Activated CD4-positive, CD25-positive, alpha-beta regulatory T cell (primary cell): Measurements from ENCODE around the gene HS6ST2.

ENCODE experiments used
- DNase-seq, 4 experiments: peaks; one replicate each; lab custom pipeline; 2025; lab: John Stamatoyannopoulos, UW

Gene HS6ST2

GRCh38 chrX:132740316-132741123, 217.9 kb downstream of the HS6ST2 start:
- no peak for DNase-seq

- no peak for DNase-seq
Measured at GRCh38 chrX:132738951-132739350, 219.5 kb downstream of the HS6ST2 start.

GRCh38 chrX:132737743-132738142, 220.7 kb downstream of the HS6ST2 start:
- DNase-seq = no peak

GRCh38 chrX:132732236-132732635, 226.2 kb downstream of the HS6ST2 start:
- no peak for DNase-seq

- no peak for DNase-seq
Measured at GRCh38 chrX:132730726-132731125, 227.7 kb downstream of the HS6ST2 start.

- no peak for DNase-seq
Measured at GRCh38 chrX:132730266-132730665, 228.2 kb downstream of the HS6ST2 start.

- no peak for DNase-seq
Measured at GRCh38 chrX:132728296-132728695, 230.1 kb downstream of the HS6ST2 start.

- no peak for DNase-seq
Measured at GRCh38 chrX:132718431-132718958, 239.9 kb downstream of the HS6ST2 start.

GRCh38 chrX:132716006-132716405, 242.4 kb downstream of the HS6ST2 start:
- DNase-seq = no peak

- DNase-seq = no peak
Measured at GRCh38 chrX:132714913-132715312, 243.5 kb downstream of the HS6ST2 start.

- DNase-seq = no peak
Measured at GRCh38 chrX:132712350-132712749, 246.1 kb downstream of the HS6ST2 start.

GRCh38 chrX:132710656-132711155, 247.7 kb downstream of the HS6ST2 start:
- no peak for DNase-seq

GRCh38 chrX:132708529-132708928, 249.9 kb downstream of the HS6ST2 start:
- DNase-seq = no peak

GRCh38 chrX:132704769-132705168, 253.7 kb downstream of the HS6ST2 start:
- DNase-seq = no peak

GRCh38 chrX:132694382-132694781, 264.0 kb downstream of the HS6ST2 start:
- DNase-seq = no peak

- DNase-seq = no peak
Measured at GRCh38 chrX:132692526-132692925, 265.9 kb downstream of the HS6ST2 start.

GRCh38 chrX:132692066-132692465, 266.4 kb downstream of the HS6ST2 start:
- no peak for DNase-seq

- DNase-seq = no peak
Measured at GRCh38 chrX:132689612-132690563, 268.5 kb downstream of the HS6ST2 start.

- no peak for DNase-seq
Measured at GRCh38 chrX:132685276-132685675, 273.2 kb downstream of the HS6ST2 start.

GRCh38 chrX:132677233-132677716, 281.2 kb downstream of the HS6ST2 start:
- no peak for DNase-seq

- DNase-seq = no peak
Measured at GRCh38 chrX:132676561-132677186, 281.8 kb downstream of the HS6ST2 start.

GRCh38 chrX:132676102-132676501, 282.3 kb downstream of the HS6ST2 start:
- DNase-seq = no peak
